Neural progenitor cell (in vitro differentiated cells): Measurements from ENCODE around the gene RBBP8NL. TPM values are rescaled to one million over a fixed set of nuclear protein-coding genes. Genes with fewer than 3 reads are reported as not detected.

Experiments
- DNase-seq: peaks from one replicate; pipeline ENCODE4 v3.0.0-alpha.2; 2016; ENCODE audit warnings: low spot score
- H2AFZ ChIP-seq: fragments of 200-600 bp; sonication (generic); replicated peaks from 2 replicates; pipeline ENCODE4 v1.6.1; 2016; ENCODE audit warnings: antibody characterized with exemption
- H3F3A ChIP-seq: fragments of 200-600 bp; sonication (generic); 2 replicates; pipeline ENCODE4 v1.6.1; 2016; ENCODE audit warnings: antibody characterized with exemption, low read depth
- H3K27ac ChIP-seq: fragments of 200-600 bp; sonication (generic); 2 replicates; pipeline ENCODE4 v1.5.1; 2016; ENCODE audit warnings: mild to moderate bottlenecking
- H3K27me3 ChIP-seq: fragments of 200-600 bp; sonication (generic); 2 replicates; pipeline ENCODE4 v1.6.1; 2016; ENCODE audit warnings: mild to moderate bottlenecking, moderate library complexity
- H3K36me3 ChIP-seq: fragments of 200-600 bp; sonication (generic); 2 replicates; pipeline ENCODE4 v1.5.1; 2016
- H3K4me1 ChIP-seq: fragments of 200-600 bp; sonication (generic); 2 replicates; pipeline ENCODE4 v1.6.1; 2016; ENCODE audit warnings: mixed run types
- H3K4me2 ChIP-seq: fragments of 200-600 bp; sonication (generic); 2 replicates; pipeline ENCODE4 v1.6.1; 2016
- H3K4me3 ChIP-seq: fragments of 200-600 bp; sonication (generic); 2 replicates; pipeline ENCODE4 v1.5.1; 2016
- H3K79me2 ChIP-seq: fragments of 200-600 bp; sonication (generic); 2 replicates; pipeline ENCODE4 v1.6.1; 2016; ENCODE audit warnings: low read depth
- H3K9ac ChIP-seq: fragments of 200-600 bp; sonication (generic); 2 replicates; pipeline ENCODE4 v1.6.1; 2016
- H3K9me3 ChIP-seq: fragments of 200-600 bp; sonication (generic); 2 replicates; pipeline ENCODE4 v1.5.1; 2016; ENCODE audit warnings: low read depth
- H4K20me1 ChIP-seq: fragments of 200-600 bp; sonication (generic); 2 replicates; pipeline ENCODE4 v1.6.1; 2016; ENCODE audit warnings: low read depth
- H3K27ac Mint-ChIP-seq: 3 replicates; pipeline ENCODE4 v1.8.0; 2021; ENCODE audit warnings: mixed read lengths
- H3K27me3 Mint-ChIP-seq: 2 replicates; pipeline ENCODE4 v1.8.0; 2022; ENCODE audit warnings: low read depth, mild to moderate bottlenecking, inconsistent platforms, moderate library complexity, mixed read lengths; ENCODE audit not compliant: insufficient read depth
- H3K36me3 Mint-ChIP-seq: 3 replicates; pipeline ENCODE4 v1.8.0; 2021; ENCODE audit warnings: mixed read lengths
- H3K4me1 Mint-ChIP-seq: 3 replicates; pipeline ENCODE4 v1.8.0; 2021; ENCODE audit warnings: mixed read lengths
- H3K4me3 Mint-ChIP-seq: 3 replicates; pipeline ENCODE4 v1.8.0; 2021; ENCODE audit warnings: mild to moderate bottlenecking, moderate library complexity, mixed read lengths
- H3K9me3 Mint-ChIP-seq: 3 replicates; pipeline ENCODE4 v1.8.0; 2020; ENCODE audit warnings: mixed read lengths
- EZH2 ChIP-seq: fragments of 200-600 bp; sonication (generic); IDR thresholded peaks from 2 replicates; pipeline ENCODE4 v1.6.1; 2017; ENCODE audit warnings: antibody characterized with exemption, mild to moderate bottlenecking, moderate library complexity
- EZH2phosphoT487 ChIP-seq: fragments of 200-600 bp; sonication (generic); IDR thresholded peaks from 2 replicates; pipeline ENCODE4 v1.6.1; 2017; ENCODE audit warnings: antibody characterized with exemption
- total RNA-seq: library from RNA; depleted of rRNA; stranded (reverse); fragments of >200 nt; gene quantifications from 2 replicates; pipeline ENCODE4 v1.2.3, GENCODE V29; 2015; ENCODE audit warnings: low replicate concordance
- TF ChIP-seq, protein P1 (sequence below): fragments of 200-600 bp; sonication (generic); IDR thresholded peaks from 2 replicates; pipeline ENCODE4 v1.5.1; 2017; ENCODE audit warnings: antibody characterized with exemption, mild to moderate bottlenecking

Gene RBBP8NL
- total RNA-seq, 1 donor from 2014 or later, result not detected

DNA sequence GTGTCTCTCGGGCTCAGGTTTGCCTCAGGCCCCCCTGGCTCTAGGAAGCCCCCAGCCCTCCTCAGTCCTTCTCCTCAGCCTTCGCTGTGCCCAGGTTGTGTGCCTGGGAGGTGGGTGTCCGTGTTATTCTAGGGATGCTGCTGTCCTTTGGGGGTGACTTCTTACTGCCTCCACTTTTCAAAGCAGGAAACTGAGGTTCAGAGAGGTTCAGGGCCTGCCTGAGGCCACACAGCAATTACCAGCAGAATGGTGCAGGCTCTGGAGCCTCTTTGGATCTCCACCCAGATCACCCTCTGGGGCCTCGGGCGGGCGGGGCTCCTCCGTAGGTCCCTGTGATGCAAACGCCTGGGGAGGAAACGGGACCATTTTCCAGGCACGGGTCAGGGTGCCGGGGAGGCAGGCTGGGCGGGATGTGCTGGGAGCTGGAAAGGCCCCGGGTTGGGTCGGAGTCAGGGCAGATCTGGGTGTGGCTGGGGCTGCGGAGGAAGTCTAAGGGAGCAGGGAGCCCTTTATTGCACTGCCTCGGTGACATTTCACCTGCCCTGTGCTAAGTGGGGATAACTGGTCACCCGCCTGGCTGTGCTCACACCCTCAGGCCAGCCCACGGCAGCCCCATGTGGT is 25.2 kb upstream of the RBBP8NL start:
- Histone ChIP-seq H3K27ac (no peak overlapping the region), H3K79me2 (no peaks in the 10 kb centered on the region), H2AFZ (no peak overlapping the region), H3K9me3 (no peaks in the 10 kb centered on the region), H3K36me3 (no peaks in the 10 kb centered on the region), H3K4me3 (no peak overlapping the region), H4K20me1 (no peaks in the 10 kb centered on the region), H3K4me2 (no peak overlapping the region), H3K9ac (no peak overlapping the region), H3F3A (no peaks in the 10 kb centered on the region), H3K4me1 (peaks cover 25% of the 10 kb centered on the region), H3K27me3 (no peaks in the 10 kb centered on the region)
- TF ChIP-seq, protein P1, sequence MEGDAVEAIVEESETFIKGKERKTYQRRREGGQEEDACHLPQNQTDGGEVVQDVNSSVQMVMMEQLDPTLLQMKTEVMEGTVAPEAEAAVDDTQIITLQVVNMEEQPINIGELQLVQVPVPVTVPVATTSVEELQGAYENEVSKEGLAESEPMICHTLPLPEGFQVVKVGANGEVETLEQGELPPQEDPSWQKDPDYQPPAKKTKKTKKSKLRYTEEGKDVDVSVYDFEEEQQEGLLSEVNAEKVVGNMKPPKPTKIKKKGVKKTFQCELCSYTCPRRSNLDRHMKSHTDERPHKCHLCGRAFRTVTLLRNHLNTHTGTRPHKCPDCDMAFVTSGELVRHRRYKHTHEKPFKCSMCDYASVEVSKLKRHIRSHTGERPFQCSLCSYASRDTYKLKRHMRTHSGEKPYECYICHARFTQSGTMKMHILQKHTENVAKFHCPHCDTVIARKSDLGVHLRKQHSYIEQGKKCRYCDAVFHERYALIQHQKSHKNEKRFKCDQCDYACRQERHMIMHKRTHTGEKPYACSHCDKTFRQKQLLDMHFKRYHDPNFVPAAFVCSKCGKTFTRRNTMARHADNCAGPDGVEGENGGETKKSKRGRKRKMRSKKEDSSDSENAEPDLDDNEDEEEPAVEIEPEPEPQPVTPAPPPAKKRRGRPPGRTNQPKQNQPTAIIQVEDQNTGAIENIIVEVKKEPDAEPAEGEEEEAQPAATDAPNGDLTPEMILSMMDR, result no peak
- DNase-seq, result no peak
- peaks cover 32% of the 10 kb centered on the region for H3K4me1 Mint-ChIP-seq
- H3K36me3 Mint-ChIP-seq, result no peaks in the 10 kb centered on the region
- H3K9me3 Mint-ChIP-seq, result no peaks in the 10 kb centered on the region
- H3K4me3 Mint-ChIP-seq, result no peak overlapping the region
- no peak overlapping the region for H3K27ac Mint-ChIP-seq
- peaks cover 13% of the 10 kb centered on the region for H3K27me3 Mint-ChIP-seq

DNA sequence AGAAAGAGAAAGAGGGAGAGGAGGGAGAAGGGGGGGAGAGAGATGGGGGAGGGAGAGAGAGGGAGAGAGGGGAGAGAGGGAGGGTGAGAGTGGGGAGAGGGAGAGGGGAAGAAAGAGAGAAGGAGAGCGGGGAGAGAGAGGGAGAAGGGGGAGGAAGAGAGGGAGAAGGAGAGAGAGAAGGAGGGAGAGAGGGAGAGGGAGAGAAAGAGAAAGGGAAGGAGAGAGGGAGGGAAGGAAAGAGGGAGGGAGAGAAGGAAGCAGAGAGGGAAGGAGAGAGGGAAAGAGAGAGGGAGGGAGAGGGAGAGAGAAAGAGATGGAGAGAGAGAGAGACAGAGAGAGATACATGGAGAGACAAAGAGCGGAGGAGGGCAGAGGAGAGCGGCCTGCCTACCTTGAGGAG is 24.6 kb upstream of the RBBP8NL start:
- Histone ChIP-seq H3K4me2 (no peak overlapping the region), H3K9ac (no peak overlapping the region), H3K4me1 (peaks cover 25% of the 10 kb centered on the region), H3F3A (no peaks in the 10 kb centered on the region), H2AFZ (no peak overlapping the region), H3K79me2 (no peaks in the 10 kb centered on the region), H3K27me3 (no peaks in the 10 kb centered on the region), H3K27ac (no peak overlapping the region), H3K36me3 (no peaks in the 10 kb centered on the region), H3K9me3 (no peaks in the 10 kb centered on the region), H3K4me3 (no peak overlapping the region), H4K20me1 (no peaks in the 10 kb centered on the region)
- Mint-ChIP-seq H3K27ac (no peak overlapping the region), H3K9me3 (no peaks in the 10 kb centered on the region), H3K4me1 (peaks cover 34% of the 10 kb centered on the region), H3K36me3 (no peaks in the 10 kb centered on the region), H3K4me3 (no peak overlapping the region), H3K27me3 (peaks cover 15% of the 10 kb centered on the region)
- no peak for DNase-seq
- TF ChIP-seq EZH2phosphoT487 (no peak), EZH2 (no peak)

DNA sequence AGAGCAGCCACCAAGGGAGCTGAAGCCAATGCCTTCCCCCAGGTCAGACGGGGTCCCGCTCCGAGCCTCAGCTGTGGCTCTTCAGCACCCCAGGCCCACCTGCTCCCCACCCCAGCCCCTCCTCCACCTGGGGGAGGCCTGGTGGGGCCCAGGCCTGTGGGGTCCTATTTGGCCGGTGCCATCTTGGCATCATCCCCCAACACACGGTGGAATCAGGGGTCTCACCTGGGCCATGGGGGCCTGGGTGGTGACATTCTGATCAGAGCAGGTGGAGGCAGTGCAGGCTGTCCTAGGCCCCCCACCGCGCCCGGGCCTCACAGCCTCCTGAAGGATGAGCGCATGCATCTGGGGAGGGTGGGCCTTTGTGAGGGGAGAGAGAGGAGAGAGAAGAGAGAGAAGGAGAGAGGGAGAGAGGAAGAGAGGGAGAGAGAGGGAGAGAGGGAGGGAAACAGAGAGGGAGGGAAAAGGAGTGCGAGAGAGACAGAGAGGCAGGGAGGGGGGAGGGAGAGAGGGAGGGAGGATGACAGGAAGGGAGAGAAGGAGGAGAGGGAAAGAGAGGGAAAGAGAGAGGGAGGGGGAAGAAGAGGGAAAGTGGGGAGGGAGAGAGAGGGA is 23.9 kb upstream of the RBBP8NL start:
- DNase-seq, result no peak
- no peaks in the 10 kb centered on the region for H3K27me3 ChIP-seq
- H3K9ac ChIP-seq, result no peak overlapping the region
- H3K36me3 ChIP-seq, result no peaks in the 10 kb centered on the region
- H3K79me2 ChIP-seq, result no peaks in the 10 kb centered on the region
- peaks cover 18% of the 10 kb centered on the region for H3K27me3 Mint-ChIP-seq
- no peak overlapping the region for H3K27ac Mint-ChIP-seq
- H3K4me1 ChIP-seq, result peaks cover 25% of the 10 kb centered on the region
- no peaks in the 10 kb centered on the region for H3K9me3 Mint-ChIP-seq
- no peak overlapping the region for H3K4me2 ChIP-seq
- H4K20me1 ChIP-seq, result no peaks in the 10 kb centered on the region
- H3K4me3 ChIP-seq, result no peak overlapping the region
- H2AFZ ChIP-seq, result no peak overlapping the region
- TF ChIP-seq EZH2phosphoT487 (no peak), EZH2 (no peak)
- TF ChIP-seq, protein P1, result no peak
- no peaks in the 10 kb centered on the region for H3K9me3 ChIP-seq
- H3K4me1 Mint-ChIP-seq, result peaks cover 36% of the 10 kb centered on the region
- no peaks in the 10 kb centered on the region for H3F3A ChIP-seq
- H3K4me3 Mint-ChIP-seq, result no peak overlapping the region
- H3K36me3 Mint-ChIP-seq, result no peaks in the 10 kb centered on the region
- H3K27ac ChIP-seq, result no peak overlapping the region
